ENCODE data around the gene CFAP61. TPM values are rescaled to one million over a fixed set of nuclear protein-coding genes. Genes with fewer than 3 reads are reported as not detected.

The CFAP61 gene
- total and polyA plus RNA-seq, 7 donors = 8.3 to 59.4 (median 24.5) TPM

- Histone ChIP-seq H3K27ac (no peak overlapping the region), H3K36me3 (ENCODE audit: insufficient read depth in 1 of 2, low read depth in 1 of 2) (peaks cover 0 to 16% of the 10 kb centered on the region in 2 donors), H3K4me3 (no peak overlapping the region), H3K27me3 (ENCODE audit: insufficient read depth in 3 of 3, low read length in 2 of 3) (no peaks in the 10 kb centered on the region), H3K9me3 (no peaks in the 10 kb centered on the region), H3K4me1 (peaks cover 43% of the 10 kb centered on the region)
- no peak for DNase-seq
- intact Hi-C loops (cut with DNase I) = no loop called here
- no peak for ATAC-seq
- TF ChIP-seq CTCF (IDR thresholded peaks at IDR 0.05) = no peak
- WGBS, 3 donors = 76 to 85% (median 78%) methylated on average over 7 of the region's 7 CpGs
Measured at GRCh38 chr20:20005342-20005741, 47.0 kb upstream of the CFAP61 start.

DNA sequence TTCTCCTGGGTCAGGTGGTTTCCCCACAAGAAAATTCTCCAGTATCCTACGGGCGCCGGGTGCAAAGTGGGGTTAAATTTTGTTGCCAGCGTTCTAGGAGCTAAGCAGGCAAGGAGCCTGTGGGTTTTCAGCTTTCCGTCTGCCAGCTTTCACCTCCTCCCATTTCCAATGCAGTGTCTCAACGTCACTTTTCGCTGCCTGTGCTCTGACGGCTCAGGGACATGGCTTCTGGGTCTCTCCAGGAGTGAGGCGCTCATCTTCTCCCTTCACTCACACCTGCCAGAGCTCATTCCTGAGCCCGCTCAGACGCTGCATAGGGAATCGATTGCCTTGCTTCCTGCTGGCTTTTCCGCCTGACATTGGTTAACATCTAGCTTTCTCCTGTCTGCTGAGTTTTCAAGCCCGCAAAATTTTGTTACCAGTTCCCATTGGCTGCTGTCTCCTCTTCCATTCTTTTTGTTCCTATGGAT is 42.5 kb upstream of the CFAP61 start:
- no peaks in the 10 kb centered on the region for H3K36me3 ChIP-seq (ENCODE audit: insufficient read depth in 1 of 2, low read depth in 1 of 2)
- TF ChIP-seq CTCF (IDR thresholded peaks at IDR 0.05) = no peak
- peak overlapping the region; percentile 78 for H3K27ac ChIP-seq
- peaks cover 28% of the 10 kb centered on the region for H3K4me1 ChIP-seq
- WGBS, 3 donors = 35 to 58% (median 37%) methylated on average over 14 of the region's 14 CpGs
- intact Hi-C loops (cut with DNase I) = no loop called here
- H3K9me3 ChIP-seq = no peaks in the 10 kb centered on the region
- peak overlapping the region; percentile 37 for H3K4me3 ChIP-seq
- H3K27me3 ChIP-seq (ENCODE audit: insufficient read depth in 3 of 3, low read length in 2 of 3) = no peaks in the 10 kb centered on the region
- DNase-seq (no peak), ATAC-seq (peak; percentile 44 to 73 (median 60))

DNA sequence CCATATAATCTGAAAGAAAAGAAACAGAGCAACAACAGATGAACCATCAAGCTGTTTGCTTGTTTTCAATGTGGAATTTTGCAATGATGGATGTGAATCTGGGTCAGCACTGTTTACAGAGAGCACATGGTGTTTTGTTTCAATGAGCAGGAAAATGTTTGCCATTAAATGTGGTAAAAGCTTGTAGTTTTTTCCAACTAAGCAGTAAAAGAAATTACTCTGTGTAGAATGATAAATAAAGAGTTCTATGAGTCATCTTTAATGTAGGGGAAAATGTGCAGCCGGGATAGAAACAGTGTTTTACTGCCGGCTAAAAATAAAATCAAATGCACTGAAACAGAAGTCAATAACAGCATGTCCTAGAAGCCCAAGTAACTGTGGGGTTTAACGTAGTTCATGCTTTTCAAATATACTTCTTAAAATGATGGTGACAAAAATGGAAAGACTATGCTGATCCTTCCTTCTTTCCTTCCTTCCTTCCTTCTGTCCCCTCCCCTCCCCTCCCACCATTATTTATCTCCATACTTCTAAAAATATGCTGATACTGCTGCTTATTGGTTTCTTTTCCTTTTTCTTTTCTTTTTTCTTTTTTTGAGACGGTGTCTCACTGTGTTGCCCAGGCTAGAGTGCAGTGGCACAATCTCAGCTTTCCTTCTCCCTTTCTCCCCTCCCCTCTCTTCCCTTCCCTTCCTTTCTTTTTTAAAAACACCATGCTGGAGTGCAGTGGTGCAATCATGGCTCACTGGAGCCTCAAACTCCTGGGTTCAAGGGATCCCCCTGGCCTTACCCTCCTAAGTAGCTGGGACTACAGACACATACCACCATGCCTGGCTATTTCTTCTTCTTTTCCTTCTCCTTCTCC is 41.5 kb upstream of the CFAP61 start:
- ATAC-seq = peak in 3 of 4 donors; percentile 53 to 87 (median 71)
- WGBS, 3 donors = 15 to 29% (median 20%) methylated on average over 4 of the region's 4 CpGs
- Histone ChIP-seq H3K27ac (peak overlapping the region; percentile 78), H3K27me3 (ENCODE audit: insufficient read depth in 3 of 3, low read length in 2 of 3) (no peaks in the 10 kb centered on the region), H3K4me3 (peak overlapping the region; percentile 37), H3K36me3 (ENCODE audit: insufficient read depth in 1 of 2, low read depth in 1 of 2) (no peaks in the 10 kb centered on the region), H3K4me1 (peaks cover 24% of the 10 kb centered on the region), H3K9me3 (no peaks in the 10 kb centered on the region)
- DNase-seq = no peak
- no peak for TF ChIP-seq CTCF (IDR thresholded peaks at IDR 0.05)
- intact Hi-C loops (cut with DNase I) = no loop called here

DNA sequence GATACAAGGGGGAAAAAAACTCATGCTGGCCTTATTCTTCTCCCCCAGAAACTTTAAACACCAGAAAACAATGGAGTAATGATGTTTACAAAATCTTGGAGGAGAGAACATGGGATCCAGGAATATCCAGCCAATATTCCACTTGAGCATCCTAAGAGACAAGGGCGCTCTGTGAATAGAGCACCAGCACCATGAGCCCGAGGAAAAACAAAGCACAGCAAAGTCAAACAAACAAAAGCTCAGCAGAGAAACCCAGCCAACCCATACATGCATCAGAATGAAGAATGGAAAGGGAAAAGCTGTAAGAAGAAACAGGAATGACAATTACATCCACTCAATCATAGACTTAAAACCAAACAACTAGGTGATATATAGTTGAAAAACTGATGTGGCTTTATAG is 39.8 kb upstream of the CFAP61 start:
- Histone ChIP-seq H3K36me3 (ENCODE audit: insufficient read depth in 1 of 2, low read depth in 1 of 2) (no peaks in the 10 kb centered on the region), H3K27ac (no peak overlapping the region), H3K9me3 (no peaks in the 10 kb centered on the region), H3K4me1 (peaks cover 31% of the 10 kb centered on the region), H3K27me3 (ENCODE audit: insufficient read depth in 3 of 3, low read length in 2 of 3) (no peaks in the 10 kb centered on the region), H3K4me3 (no peak overlapping the region)
- intact Hi-C loops (cut with DNase I) = no loop called here
- TF ChIP-seq CTCF (IDR thresholded peaks at IDR 0.05) = no peak
- ATAC-seq = no peak
- DNase-seq = no peak
- WGBS, 3 donors = 81 to 89% (median 87%) methylated on average over 2 of the region's 2 CpGs

Data from psoas muscle (tissue), 8 donors.